Hepatocyte (in vitro differentiated cells): Measurements from ENCODE around the gene IGFLR1. TPM values are rescaled to one million over a fixed set of nuclear protein-coding genes. Genes with fewer than 3 reads are reported as not detected.
A peak's percentile ranks its signal among the peaks of the same experiment; 100 is the strongest.

Experiments used
- DNase-seq: peaks from one replicate; pipeline ENCODE4 v3.0.0-alpha.2; 2016; ENCODE audit warnings: low spot score
- H2AFZ ChIP-seq: fragments of 200-600 bp; sonication (generic); 2 replicates; pipeline ENCODE4 v1.6.0; 2016; ENCODE audit warnings: antibody characterized with exemption, mild to moderate bottlenecking
- H3K27ac ChIP-seq: fragments of 200-600 bp; sonication (generic); 2 replicates; pipeline ENCODE4 v1.5.1; 2016; ENCODE audit warnings: mild to moderate bottlenecking
- H3K27me3 ChIP-seq: fragments of 200-600 bp; sonication (generic); 2 replicates; pipeline ENCODE4 v1.6.1; 2016
- H3K36me3 ChIP-seq: fragments of 200-600 bp; sonication (generic); replicated peaks from 2 replicates; pipeline ENCODE4 v1.5.1; 2016; ENCODE audit warnings: low read depth; ENCODE audit not compliant: insufficient read depth
- H3K4me1 ChIP-seq: fragments of 200-600 bp; sonication (generic); 2 replicates; pipeline ENCODE4 v1.5.1; 2016; ENCODE audit warnings: mild to moderate bottlenecking, moderate library complexity; ENCODE audit not compliant: insufficient read depth
- H3K4me2 ChIP-seq: fragments of 200-600 bp; sonication (generic); 2 replicates; pipeline ENCODE4 v1.6.0; 2016
- H3K4me3 ChIP-seq: fragments of 200-600 bp; sonication (generic); 2 replicates; pipeline ENCODE4 v1.5.1; 2016; ENCODE audit warnings: mild to moderate bottlenecking
- H3K79me2 ChIP-seq: fragments of 200-600 bp; sonication (generic); 2 replicates; pipeline ENCODE4 v1.6.0; 2017; ENCODE audit warnings: mild to moderate bottlenecking
- H3K9me2 ChIP-seq: fragments of 200-600 bp; sonication (generic); replicated peaks from 2 replicates; pipeline ENCODE4 v1.6.0; 2017; ENCODE audit warnings: mild to moderate bottlenecking; ENCODE audit not compliant: insufficient read depth
- H3K9me3 ChIP-seq: fragments of 200-600 bp; sonication (generic); 2 replicates; pipeline ENCODE4 v1.5.1; 2016; ENCODE audit warnings: low read depth, mild to moderate bottlenecking
- H4K20me1 ChIP-seq: fragments of 200-600 bp; sonication (generic); 2 replicates; pipeline ENCODE4 v1.6.0; 2016; ENCODE audit warnings: mild to moderate bottlenecking; ENCODE audit not compliant: insufficient read depth, poor library complexity, severe bottlenecking
- EZH2 ChIP-seq: fragments of 200-600 bp; sonication (generic); IDR thresholded peaks from 2 replicates; pipeline ENCODE4 v1.6.1; 2016; ENCODE audit warnings: antibody characterized with exemption, mild to moderate bottlenecking, borderline replicate concordance
- EZH2phosphoT487 ChIP-seq: fragments of 200-600 bp; sonication (generic); IDR thresholded peaks from one replicate; pipeline ENCODE4 v1.6.1; 2018; ENCODE audit warnings: antibody characterized with exemption, mild to moderate bottlenecking, low read depth, moderate library complexity; ENCODE audit not compliant: unreplicated experiment, severe bottlenecking
- WGBS: methylation state at CpG from one replicate; pipeline ENCODE4 v1.1.6; 2016; ENCODE audit warnings: low lambda C conversion rate; ENCODE audit errors: missing lambda C conversion rate; 5-methylcytosine and 5-hydroxymethylcytosine counted together
- polyA plus RNA-seq: library from polyadenylated mRNA; unstranded; fragments of >200 nt; fragmentation: Nextera tagmentation; extraction: Ambion mirVana; gene quantifications from 2 replicates; pipeline ENCODE4 v1.2.1, GENCODE V29; 2016
- total RNA-seq: library from RNA; depleted of rRNA; stranded (reverse); fragments of >200 nt; gene quantifications from 2 replicates; pipeline ENCODE4 v1.2.3, GENCODE V29; 2014
- TF ChIP-seq, protein P1 (sequence below): fragments of 200-600 bp; sonication (generic); IDR thresholded peaks from 2 replicates; pipeline ENCODE4 v1.5.1; 2016; ENCODE audit warnings: antibody characterized with exemption, mild to moderate bottlenecking; ENCODE audit not compliant: poor library complexity

Gene IGFLR1
- total and polyA plus RNA-seq, 2 experiments from 2014 or later, result 4.5 to 5.6 TPM

DNA sequence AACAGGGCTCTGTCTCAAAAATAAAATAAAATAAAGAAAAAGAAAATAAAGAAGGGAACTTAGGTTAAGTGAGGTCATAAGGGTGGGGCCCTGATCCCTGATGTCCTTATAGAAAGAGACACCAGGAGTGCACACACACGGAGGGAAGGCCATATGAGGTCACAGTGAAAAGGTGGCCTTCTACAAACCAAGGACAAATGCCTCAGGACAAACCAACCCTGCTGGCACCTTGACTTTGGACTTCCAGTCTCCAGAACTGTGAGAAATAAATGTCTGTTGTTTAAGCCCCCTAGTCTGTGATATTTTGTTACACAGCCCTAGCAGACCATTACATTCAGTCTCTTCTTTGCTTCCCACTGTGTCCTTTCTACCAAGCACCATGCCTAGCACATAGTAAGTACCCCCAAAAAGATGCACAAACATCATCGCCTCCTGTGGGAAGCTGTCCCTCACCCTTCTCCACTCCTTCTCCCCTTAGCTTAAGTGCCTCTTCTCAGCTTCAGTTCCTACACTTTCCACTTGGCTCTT is 46.3 kb downstream of the IGFLR1 start:
- Histone ChIP-seq H3K36me3 (no peaks in the 10 kb centered on the region), H3K27ac (no peak overlapping the region), H3K9me2 (no peaks in the 10 kb centered on the region), H3K9me3 (no peaks in the 10 kb centered on the region), H2AFZ (no peak overlapping the region), H3K4me1 (no peaks in the 10 kb centered on the region), H3K4me3 (no peak overlapping the region), H4K20me1 (no peaks in the 10 kb centered on the region), H3K27me3 (no peaks in the 10 kb centered on the region), H3K4me2 (no peak overlapping the region), H3K79me2 (no peaks in the 10 kb centered on the region)
- TF ChIP-seq, protein P1, sequence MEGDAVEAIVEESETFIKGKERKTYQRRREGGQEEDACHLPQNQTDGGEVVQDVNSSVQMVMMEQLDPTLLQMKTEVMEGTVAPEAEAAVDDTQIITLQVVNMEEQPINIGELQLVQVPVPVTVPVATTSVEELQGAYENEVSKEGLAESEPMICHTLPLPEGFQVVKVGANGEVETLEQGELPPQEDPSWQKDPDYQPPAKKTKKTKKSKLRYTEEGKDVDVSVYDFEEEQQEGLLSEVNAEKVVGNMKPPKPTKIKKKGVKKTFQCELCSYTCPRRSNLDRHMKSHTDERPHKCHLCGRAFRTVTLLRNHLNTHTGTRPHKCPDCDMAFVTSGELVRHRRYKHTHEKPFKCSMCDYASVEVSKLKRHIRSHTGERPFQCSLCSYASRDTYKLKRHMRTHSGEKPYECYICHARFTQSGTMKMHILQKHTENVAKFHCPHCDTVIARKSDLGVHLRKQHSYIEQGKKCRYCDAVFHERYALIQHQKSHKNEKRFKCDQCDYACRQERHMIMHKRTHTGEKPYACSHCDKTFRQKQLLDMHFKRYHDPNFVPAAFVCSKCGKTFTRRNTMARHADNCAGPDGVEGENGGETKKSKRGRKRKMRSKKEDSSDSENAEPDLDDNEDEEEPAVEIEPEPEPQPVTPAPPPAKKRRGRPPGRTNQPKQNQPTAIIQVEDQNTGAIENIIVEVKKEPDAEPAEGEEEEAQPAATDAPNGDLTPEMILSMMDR, result no peak
- TF ChIP-seq EZH2 (no peak), EZH2phosphoT487 (no peak)
- 94% methylated on average over 2 of the region's 2 CpGs for WGBS
- no peak for DNase-seq

- WGBS, result 49% methylated on average over 7 of the region's 8 CpGs
- Histone ChIP-seq H2AFZ (no peak overlapping the region), H3K79me2 (no peaks in the 10 kb centered on the region), H3K27me3 (no peaks in the 10 kb centered on the region), H4K20me1 (no peaks in the 10 kb centered on the region), H3K36me3 (no peaks in the 10 kb centered on the region), H3K4me3 (no peak overlapping the region), H3K27ac (no peak overlapping the region), H3K9me3 (no peaks in the 10 kb centered on the region), H3K4me1 (no peaks in the 10 kb centered on the region), H3K9me2 (no peaks in the 10 kb centered on the region), H3K4me2 (no peak overlapping the region)
- peak; percentile 94 for DNase-seq
- TF ChIP-seq, protein P1, result peak; percentile 93
- TF ChIP-seq EZH2phosphoT487 (no peak), EZH2 (no peak)
These were observed 48.2 kb downstream of the IGFLR1 start for GRCh38 chr19:35693835-35694599.

DNA sequence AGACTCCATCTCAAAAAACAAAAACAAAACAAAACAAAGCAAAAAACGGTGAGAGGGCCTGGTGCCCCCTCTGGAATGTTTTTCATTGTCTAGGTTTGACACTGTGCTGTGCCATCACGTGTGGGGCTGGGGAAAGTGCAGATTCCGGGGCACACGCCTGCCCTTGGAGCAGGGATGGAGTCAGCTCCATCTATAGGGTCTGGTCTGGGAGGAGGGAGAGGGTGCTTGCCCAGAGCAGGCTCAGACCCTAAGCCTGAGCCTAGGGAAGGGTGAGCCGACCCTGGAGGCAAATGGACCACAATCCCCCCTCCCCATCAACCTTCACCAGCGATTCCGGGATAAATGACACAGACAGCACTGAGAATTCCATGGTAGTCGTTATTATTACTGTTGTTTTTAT is 48.8 kb downstream of the IGFLR1 start:
- no peak overlapping the region for H3K27ac ChIP-seq
- no peaks in the 10 kb centered on the region for H3K79me2 ChIP-seq
- no peaks in the 10 kb centered on the region for H3K9me3 ChIP-seq
- no peak overlapping the region for H2AFZ ChIP-seq
- 26% methylated on average over 8 of the region's 8 CpGs for WGBS
- no peaks in the 10 kb centered on the region for H3K36me3 ChIP-seq
- no peak overlapping the region for H3K4me2 ChIP-seq
- H3K9me2 ChIP-seq, result no peaks in the 10 kb centered on the region
- no peak for DNase-seq
- no peaks in the 10 kb centered on the region for H4K20me1 ChIP-seq
- no peak overlapping the region for H3K4me3 ChIP-seq
- H3K27me3 ChIP-seq, result no peaks in the 10 kb centered on the region
- TF ChIP-seq, protein P1, result no peak
- TF ChIP-seq EZH2 (no peak), EZH2phosphoT487 (no peak)
- H3K4me1 ChIP-seq, result no peaks in the 10 kb centered on the region
